Measurements from ENCODE around the gene CCDC187.

GRCh38 chr9:136299541-136299940 is 4.4 kb downstream of the CCDC187 start:
- TF ChIP-seq CTCF (conservative IDR thresholded peaks at IDR 0.05) (no peak), EZH2 (IDR thresholded peaks at IDR 0.05; ENCODE audit: low read depth) (no peak)
